IMR-90 (cell line): ENCODE data around the gene NKRF.
A peak's percentile ranks its signal among the peaks of the same experiment; 100 is the strongest.

Source experiments
- BHLHE40 ChIP-seq: fragments of 150-350 bp; IDR thresholded peaks from 2 replicates; pipeline ENCODE4 v1.6.1; 2016; ENCODE audit warnings: mild to moderate bottlenecking, low read depth, low read length
- CEBPB ChIP-seq: IDR thresholded peaks from 2 replicates; pipeline ENCODE4 v1.6.1; 2012; ENCODE audit warnings: low read depth, low read length, improper control_type of control experiment
- FOS ChIP-seq: fragments of 150-350 bp; IDR thresholded peaks from 2 replicates; pipeline ENCODE4 v1.6.1; 2016; ENCODE audit warnings: low read depth, low read length
- MAFK ChIP-seq: IDR thresholded peaks from 2 replicates; pipeline ENCODE4 v1.6.1; 2012; ENCODE audit warnings: low read depth, low read length, improper control_type of control experiment
- MAZ ChIP-seq: IDR thresholded peaks from 2 replicates; pipeline ENCODE4 v1.6.1; 2012; ENCODE audit warnings: low read depth, mild to moderate bottlenecking, low read length, improper control_type of control experiment, moderate library complexity, borderline replicate concordance
- MXI1 ChIP-seq: IDR thresholded peaks from 2 replicates; pipeline ENCODE4 v1.6.1; 2012; ENCODE audit warnings: low read depth, mild to moderate bottlenecking, low read length, moderate library complexity, borderline replicate concordance
- POLR2A ChIP-seq: IDR thresholded peaks from 2 replicates; pipeline ENCODE4 v1.6.1; 2012; ENCODE audit warnings: mild to moderate bottlenecking, low read depth, low read length
- RAD21 ChIP-seq: IDR thresholded peaks from 2 replicates; pipeline ENCODE4 v1.6.1; 2012; ENCODE audit warnings: low read length, improper control_type of control experiment
- RCOR1 ChIP-seq: IDR thresholded peaks from 2 replicates; pipeline ENCODE4 v1.6.1; 2012; ENCODE audit warnings: mild to moderate bottlenecking, low read length, improper control_type of control experiment; ENCODE audit not compliant: insufficient replicate concordance
- RFX5 ChIP-seq: IDR thresholded peaks from 2 replicates; pipeline ENCODE4 v1.8.0; 2012; ENCODE audit warnings: low read depth, mild to moderate bottlenecking, low read length, moderate library complexity
- SMC3 ChIP-seq: fragments of 150-350 bp; IDR thresholded peaks from 2 replicates; pipeline ENCODE4 v1.6.1; 2016; ENCODE audit warnings: low read depth, mild to moderate bottlenecking, antibody characterized with exemption, low read length, moderate library complexity
- TF ChIP-seq, protein P1 (sequence below): conservative IDR thresholded peaks from 2 replicates; pipeline ENCODE4 v1.5.1; 2012; ENCODE audit warnings: mild to moderate bottlenecking, low read depth, low read length, improper control_type of control experiment
- TF ChIP-seq, protein P2 (sequence below): fragments of 150-350 bp; IDR thresholded peaks from 2 replicates; pipeline ENCODE4 v1.6.1; 2017; ENCODE audit warnings: mild to moderate bottlenecking, antibody characterized with exemption, low read length, low read depth

DNA sequence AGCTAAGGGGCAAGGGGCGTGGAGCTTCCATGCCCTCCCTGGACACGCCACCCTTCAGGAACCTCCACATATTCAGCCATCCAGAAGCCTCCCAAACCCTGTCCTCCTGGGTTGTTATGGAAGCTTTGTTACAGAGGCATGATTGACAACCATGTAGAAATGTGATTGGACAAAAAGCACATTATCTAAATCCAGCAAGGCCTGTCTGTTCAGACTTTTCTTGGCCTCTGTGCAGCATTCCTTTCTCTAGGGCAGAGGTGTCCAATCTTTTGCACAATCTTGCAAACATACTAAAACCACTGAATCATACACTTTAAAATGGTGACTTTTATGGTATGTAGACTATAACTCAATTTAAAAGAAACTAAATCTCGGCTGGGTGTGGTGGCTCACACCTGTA lies 53.7 kb downstream of the NKRF start:
- TF ChIP-seq POLR2A, result no peak
- TF ChIP-seq, protein P1, sequence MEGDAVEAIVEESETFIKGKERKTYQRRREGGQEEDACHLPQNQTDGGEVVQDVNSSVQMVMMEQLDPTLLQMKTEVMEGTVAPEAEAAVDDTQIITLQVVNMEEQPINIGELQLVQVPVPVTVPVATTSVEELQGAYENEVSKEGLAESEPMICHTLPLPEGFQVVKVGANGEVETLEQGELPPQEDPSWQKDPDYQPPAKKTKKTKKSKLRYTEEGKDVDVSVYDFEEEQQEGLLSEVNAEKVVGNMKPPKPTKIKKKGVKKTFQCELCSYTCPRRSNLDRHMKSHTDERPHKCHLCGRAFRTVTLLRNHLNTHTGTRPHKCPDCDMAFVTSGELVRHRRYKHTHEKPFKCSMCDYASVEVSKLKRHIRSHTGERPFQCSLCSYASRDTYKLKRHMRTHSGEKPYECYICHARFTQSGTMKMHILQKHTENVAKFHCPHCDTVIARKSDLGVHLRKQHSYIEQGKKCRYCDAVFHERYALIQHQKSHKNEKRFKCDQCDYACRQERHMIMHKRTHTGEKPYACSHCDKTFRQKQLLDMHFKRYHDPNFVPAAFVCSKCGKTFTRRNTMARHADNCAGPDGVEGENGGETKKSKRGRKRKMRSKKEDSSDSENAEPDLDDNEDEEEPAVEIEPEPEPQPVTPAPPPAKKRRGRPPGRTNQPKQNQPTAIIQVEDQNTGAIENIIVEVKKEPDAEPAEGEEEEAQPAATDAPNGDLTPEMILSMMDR, result no peak
- TF ChIP-seq RAD21, result no peak
- TF ChIP-seq RFX5, result no peak
- no peak for TF ChIP-seq MAZ
- no peak for TF ChIP-seq MAFK
- TF ChIP-seq SMC3, result no peak
- no peak for TF ChIP-seq BHLHE40
- TF ChIP-seq RCOR1, result no peak
- TF ChIP-seq MXI1, result no peak
- no peak for TF ChIP-seq FOS
- TF ChIP-seq CEBPB, result peak; percentile 51; the same call in 1 of the 2 replicates
- TF ChIP-seq, protein P2, sequence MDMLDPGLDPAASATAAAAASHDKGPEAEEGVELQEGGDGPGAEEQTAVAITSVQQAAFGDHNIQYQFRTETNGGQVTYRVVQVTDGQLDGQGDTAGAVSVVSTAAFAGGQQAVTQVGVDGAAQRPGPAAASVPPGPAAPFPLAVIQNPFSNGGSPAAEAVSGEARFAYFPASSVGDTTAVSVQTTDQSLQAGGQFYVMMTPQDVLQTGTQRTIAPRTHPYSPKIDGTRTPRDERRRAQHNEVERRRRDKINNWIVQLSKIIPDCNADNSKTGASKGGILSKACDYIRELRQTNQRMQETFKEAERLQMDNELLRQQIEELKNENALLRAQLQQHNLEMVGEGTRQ, result no peak
